ENCODE measurements around the gene UNG.
"Not testable (repeated sequence)": the region's sequence is repeated elsewhere in the genome, so short reads cannot be mapped to it uniquely, and the experiment has no call there.

The UNG gene

DNA sequence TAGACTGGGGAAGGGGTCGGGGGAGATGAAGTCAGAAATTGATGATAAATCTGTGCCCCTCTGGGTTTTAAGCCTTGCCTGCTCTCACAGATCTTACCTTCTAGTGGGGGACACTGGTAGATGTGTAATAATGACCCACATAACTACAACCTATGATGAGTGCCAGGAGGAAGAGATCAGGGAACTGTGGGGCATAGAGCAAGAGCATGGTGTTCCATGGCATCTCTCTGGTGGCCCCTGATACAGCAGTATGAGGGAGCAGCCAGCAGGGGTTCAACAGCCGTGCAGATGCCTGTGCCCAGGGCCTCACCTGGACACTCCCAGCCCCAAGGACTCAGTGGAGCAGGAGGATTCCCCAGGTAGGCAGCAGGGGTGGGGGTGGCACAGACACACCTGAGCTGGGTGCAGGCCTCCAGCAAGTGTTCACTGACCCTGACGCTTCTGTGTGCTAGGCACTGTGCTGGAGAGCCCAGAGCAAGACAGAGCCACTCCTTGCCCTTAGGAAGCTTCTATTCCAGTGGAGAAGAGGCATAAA lies 24.0 kb downstream of the UNG start:
- no peak for DNase-seq (ENCODE audit: low read depth)

DNA sequence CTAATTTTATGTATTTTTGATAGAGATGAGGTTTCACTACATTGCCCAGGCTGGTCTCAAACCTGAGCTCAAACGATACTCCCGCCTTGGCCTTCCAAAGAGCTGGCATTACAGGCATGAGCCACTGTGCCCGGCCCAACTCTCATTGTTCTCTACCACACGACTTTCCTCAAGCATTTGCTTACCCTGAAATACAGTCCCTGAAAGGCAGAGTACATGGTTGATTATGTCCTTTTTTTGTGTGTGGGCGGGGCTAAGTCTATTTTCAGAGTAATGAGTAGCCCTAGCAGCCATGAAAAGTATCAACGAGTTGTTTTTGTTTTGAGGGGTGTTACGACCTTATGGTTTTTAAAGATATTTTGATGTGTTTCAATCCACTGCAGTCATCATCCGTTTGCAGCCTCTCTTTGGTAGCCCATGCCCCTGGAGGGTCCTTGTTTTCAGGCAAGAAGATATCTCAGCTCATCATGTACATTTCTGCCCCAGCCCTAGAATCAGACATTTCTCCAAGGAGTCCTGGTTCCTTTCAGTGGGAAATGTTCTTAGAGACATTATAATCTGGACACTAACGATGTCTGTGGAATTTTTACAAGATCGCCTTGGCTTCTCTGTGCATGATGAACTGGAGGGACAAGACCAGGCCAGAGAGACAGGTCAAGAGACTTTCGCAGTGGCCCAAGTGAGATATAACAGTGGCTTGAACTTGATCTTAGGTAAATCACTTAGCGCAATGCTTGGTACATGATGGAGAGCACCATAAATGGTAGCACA lies 27.7 kb downstream of the UNG start:
- DNase-seq (ENCODE audit: low read depth) = no peak

DNA sequence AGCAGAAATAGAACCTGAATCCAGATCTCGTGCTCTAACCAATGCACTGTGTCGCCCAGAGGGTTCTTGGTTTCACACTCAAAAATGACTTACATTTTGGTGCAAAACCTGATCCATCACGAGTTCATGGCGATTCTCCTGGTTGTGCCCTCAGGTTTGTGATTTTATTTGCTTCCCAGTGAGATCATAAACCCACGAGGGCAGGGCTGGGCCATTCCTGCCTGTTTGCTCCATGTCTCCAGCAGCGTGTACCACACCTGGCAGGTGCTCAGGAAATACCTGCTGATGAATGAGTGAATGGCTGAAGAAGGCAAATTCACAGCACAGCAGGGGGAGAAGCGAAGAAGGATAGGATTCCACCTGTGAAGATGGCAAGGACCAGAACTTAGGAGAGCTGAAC lies 28.4 kb downstream of the UNG start:
- DNase-seq (ENCODE audit: low read depth) = no peak

DNA sequence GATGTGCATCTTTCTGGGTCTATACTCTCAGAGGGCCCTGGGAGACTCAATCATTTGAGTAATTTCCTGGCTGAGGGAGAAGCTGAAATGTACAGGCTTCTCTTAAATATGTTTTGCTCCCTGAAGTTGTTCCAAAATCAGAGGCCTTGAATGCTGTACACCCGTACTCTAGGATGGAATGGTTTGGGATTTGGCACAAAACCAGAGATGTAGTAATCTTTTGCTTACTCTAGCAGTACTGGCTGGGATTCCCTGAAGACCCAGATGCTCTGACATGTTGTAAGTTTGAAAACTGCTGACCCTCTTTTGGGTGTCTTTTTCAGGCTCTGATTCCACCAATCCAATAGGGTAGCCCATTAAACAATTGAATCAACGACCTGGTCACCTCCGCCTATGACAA lies 29.4 kb downstream of the UNG start:
- no peak for DNase-seq (ENCODE audit: low read depth)

DNA sequence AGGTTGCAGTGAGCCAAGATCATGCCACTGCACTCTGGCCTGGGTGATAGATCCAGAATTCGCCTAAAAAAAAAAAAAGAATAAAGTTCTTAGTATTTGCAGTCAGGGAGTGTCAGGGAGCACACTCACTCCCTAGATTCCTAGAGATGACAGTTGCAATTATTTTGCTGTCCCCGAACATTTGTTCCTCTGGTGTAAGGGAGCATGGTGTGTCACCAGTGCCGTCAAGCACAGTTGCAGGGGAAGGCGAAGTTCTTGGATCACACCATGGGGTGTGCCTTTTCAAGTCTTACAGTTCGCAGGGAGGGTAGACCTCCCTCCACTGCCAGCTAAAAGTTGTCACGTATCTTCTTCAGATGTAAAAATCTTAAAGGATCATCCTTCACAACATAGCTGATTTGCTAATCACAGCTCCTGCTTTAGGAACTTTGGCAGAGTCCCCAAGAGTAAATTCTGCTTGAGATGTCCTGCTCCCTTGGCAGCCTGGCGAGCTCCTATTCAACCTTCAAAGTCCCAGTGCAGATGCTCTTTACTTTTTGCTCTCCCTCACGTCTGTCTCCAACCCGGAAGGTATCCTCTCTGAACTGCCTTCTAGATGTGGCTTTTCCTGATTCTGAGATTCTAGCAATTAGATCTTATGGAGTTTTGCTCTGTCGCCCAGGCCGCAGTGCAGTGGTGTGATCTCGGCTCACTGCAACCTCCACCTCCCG lies 30.3 kb downstream of the UNG start:
- DNase-seq (ENCODE audit: low read depth) = no peak

DNA sequence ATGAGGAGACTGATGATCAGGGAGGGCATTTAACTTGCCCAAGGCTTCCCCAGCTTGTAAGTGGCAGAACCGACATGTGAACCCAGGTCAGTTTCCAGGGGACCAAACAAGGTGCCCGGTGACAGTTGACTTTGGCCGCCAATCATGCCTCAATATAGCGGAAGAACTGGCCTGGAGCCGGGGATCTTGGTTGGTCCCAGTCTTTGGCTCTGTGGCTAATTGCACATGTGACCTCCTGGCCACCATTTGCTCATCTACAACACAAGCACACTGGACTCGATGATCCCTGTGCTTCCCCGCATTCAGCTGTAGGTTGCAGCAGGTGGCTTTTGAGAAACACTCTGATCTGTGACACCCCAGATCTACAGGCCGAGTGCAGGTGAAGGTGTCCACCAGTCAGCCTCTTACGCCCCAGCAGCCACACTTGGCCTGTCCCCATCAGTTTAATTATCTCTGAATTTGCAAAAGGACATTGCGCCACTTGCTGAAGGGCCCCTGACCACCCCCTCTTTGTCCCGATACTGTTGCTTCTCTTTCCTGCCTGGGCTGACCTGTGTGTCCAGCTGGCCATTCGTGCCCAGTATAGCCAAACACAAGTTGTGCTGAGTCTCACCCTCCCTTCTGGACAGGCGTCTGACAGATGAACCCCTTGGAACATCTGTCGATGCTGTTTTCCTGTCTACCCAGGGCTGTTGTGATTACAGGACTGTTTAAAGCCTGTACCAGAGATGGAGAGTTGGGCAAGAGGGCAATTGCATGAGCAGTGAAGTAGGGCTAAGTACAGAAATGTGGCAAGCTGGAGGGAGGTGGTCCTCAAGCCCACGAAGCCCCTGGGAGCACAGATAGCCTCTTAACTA lies 33.1 kb downstream of the UNG start:
- DNase-seq (ENCODE audit: low read depth) = no peak

DNA sequence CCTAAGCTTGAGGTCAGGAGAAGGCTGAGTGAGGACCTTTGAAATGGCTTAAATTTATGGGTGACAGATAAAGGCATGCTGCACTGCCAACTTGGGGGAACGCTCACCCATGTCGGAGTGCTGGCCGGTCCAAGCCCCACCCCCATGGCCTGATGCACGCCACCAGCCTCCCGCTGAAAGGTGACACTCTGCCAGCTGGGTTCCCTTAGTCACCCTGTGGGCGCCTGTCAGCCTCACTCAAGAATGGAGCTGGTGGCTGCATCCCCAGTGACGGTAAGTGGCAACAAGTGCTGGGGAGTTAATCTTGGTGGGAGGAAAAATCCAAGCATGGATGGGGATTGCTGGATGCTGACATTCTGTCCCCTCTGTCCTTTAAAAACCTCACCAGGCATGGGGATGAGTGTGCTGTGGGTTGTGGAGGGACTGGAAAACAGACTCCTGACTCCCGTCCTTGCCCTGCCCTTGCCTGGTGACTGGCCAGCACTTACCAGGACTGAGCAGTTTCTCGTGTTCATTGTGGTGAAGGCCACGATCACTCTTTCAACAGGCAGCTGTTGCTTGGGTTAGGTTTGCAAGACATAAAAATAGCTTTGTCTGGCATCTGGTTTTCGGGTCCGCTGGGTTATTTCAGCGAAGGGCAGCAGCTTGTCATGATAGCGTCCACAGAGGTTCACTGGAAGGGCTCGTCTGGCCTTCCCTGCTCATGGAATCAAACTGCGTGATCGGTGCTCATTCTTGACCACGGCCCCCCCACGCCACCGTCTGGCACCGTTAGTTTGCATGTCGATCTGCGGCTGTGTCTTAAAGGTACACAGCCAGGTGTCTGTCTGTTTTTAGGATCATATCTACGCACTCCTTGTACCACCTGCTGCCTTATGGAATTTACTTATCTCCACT lies 34.0 kb downstream of the UNG start:
- no peak for DNase-seq (ENCODE audit: low read depth)

DNA sequence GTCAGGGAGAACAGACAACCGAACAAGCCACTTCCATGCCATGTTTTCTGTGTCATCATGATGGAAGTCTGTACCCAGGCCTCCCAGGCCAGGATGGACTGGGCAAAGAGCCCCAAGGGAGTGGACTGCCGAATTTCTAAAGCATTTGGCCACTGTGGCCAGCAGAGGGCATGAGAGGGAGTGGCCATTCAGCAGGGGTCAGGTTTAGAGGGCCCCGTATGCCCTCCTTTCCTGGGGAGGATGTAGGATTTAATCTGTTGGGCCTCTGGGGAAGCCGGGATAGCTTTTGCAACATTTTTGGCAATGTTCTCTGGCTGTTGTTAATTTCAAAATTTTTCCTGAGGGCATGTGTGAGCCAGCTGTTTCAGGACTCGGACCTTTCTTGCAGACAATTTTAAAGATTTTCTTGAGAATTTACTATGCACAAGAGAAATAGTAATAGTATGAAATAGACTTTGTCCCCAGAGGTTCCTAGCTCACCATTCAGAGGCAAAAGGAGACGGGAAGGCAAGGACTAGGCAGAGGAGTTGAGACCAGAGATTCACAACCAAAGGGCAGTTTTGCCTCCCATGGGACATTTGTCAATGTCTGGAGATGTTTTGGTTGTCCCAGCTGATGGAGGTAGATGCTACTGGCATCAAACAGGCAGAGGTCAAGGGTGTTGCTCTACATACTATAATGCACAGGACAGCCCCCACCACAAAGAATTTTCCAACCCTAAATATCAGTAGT lies 37.0 kb downstream of the UNG start:
- no peak for DNase-seq (ENCODE audit: low read depth)

DNA sequence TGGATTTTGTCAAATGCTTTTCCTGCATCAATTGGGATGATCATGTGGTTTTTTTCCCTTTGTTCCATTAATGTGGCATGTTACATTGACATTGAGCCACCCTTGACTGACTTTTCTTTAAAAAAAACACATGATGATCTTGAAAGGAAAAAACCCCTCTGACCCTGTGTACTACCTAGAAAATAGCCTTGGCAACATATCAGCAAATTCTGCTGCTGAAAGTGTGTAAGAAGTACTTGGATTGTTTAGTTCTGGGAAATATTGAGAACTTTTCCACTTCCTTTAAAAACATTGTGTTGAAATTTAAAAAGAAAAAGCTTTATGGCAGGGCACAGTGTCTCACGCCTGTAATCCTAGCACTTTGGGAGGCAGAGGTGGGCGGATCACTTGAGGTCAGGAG lies 39.7 kb downstream of the UNG start:
- no peak for DNase-seq (ENCODE audit: low read depth)

DNA sequence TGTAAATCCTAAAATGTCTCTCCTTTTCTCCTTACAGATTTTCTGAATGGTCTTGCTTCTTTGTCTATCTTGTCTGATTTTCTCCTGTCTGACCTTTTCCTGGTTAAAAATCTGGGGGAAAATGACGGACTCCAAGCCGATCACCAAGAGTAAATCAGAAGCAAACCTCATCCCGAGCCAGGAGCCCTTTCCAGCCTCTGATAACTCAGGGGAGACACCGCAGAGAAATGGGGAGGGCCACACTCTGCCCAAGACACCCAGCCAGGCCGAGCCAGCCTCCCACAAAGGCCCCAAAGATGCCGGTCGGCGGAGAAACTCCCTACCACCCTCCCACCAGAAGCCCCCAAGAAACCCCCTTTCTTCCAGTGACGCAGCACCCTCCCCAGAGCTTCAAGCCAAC lies 42.0 kb downstream of the UNG start:
- DNase-seq (ENCODE audit: low read depth) = no peak

DNA sequence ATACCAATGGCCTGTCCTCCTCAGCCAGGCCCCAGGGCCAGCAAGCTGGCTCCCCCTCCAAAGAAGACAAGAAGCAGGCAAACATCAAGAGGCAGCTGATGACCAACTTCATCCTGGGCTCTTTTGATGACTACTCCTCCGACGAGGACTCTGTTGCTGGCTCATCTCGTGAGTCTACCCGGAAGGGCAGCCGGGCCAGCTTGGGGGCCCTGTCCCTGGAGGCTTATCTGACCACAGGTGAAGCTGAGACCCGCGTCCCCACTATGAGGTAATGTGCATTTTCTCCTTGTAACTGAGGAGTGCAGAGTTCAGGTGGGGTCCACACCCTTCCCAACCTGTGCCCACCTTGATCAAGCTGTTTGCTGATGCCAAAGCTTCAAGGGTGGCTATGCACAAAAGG lies 42.4 kb downstream of the UNG start:
- DNase-seq (ENCODE audit: low read depth) = no peak

DNA sequence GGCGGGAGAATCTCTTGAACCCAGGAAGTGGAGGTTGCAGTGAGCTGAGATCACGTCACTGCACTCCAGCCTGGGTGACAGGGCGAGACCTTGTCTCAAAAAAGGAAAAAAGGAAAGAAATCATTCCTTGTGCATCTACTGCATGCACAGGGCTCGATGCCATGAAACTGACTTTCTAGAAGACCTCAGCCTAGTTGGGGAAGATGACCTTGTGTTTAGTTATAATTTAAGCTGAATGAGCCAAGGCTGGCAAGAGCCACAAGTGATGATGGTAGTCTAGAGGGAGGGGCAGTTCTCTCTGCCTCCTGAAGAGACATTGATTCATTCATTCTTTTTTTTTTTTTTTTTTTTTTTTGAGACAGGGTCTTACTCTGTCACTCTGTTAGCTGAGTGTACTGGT lies 43.2 kb downstream of the UNG start:
- DNase-seq (ENCODE audit: low read depth) = no peak

DNA sequence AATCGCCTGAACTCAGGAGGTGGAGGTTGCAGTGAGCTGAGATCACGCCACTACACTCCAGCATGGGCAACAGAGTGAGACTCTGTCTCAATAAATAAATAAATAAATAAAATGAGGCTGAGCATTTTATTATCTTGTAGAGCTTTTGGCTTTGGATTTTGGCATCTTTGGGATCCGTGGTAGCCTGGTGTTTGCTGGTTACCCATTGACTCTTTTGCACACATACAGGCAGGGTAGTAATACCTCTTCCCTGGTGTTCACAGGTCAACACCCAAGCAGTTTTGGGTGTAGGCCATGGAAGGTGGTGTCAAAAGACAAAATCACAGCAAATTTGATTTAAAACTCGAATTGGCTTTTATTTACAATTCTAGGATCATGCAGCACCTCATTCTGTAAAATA lies 46.8 kb downstream of the UNG start:
- DNase-seq (ENCODE audit: low read depth) = no peak

DNA sequence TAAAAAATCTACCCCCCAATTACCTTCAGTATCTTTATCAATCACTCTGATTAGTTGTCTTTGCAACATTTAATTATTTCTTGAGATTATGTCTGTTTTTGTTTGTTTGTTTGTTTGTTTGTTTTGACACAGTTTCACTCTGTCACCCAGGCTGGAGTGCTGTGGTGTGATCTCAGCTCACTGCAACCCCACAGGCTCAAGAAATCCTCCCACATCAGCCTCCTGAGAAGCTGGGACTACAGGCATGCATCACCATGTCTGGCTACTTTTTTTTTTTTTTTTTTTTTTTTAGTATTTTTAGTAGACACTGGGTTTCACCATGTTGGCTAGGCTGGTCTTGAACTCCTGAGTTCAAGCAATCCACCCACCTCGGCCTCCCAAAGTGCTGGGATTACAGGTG lies 49.7 kb downstream of the UNG start:
- not testable (repeated sequence) for DNase-seq (ENCODE audit: low read depth)

DNA sequence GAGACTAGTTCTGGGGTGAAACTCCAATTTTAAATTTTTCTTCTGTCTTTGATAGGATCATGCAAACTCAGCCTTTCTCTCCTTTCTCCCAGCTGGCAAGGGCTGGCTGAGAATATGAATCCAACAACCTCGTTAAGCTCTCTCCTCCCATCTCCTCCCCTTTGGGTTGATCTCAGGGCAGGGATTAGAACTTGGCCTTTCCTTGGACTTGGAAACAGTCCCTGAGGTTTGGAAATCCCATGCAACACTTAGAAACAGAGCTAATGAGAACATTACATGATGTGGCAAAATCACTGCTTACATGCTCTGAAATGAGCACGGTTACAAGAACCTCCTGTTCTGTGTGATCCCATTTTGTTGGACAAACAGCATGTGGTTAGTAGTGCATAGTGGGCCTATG lies 50.6 kb downstream of the UNG start:
- no peak for DNase-seq (ENCODE audit: low read depth)

DNA sequence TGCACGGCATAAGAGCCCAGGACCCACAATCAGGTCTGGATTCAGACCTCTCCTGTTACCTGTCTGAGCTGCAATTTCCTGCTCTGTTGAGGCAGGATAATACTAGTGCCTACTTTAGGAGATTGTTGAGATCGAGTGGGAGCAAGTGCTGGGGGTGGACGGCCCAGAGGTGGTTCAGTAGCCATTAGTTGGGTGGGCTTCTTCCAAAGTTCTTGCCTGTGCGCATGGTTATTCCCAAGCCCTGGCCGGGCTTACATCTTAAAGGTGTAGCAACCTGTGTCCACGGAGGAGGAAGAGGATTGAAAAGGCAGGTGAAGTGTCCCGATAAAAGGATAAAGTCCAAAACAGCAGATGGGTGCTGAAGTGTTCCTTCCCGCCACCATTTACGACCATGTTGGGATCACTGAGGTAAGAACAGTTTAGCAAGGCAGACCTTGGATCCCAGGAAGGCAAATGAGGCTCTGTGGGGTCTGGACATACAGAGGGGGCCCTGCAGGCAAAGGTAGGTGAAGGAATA lies 52.8 kb downstream of the UNG start:
- no peak for DNase-seq (ENCODE audit: low read depth)

DNA sequence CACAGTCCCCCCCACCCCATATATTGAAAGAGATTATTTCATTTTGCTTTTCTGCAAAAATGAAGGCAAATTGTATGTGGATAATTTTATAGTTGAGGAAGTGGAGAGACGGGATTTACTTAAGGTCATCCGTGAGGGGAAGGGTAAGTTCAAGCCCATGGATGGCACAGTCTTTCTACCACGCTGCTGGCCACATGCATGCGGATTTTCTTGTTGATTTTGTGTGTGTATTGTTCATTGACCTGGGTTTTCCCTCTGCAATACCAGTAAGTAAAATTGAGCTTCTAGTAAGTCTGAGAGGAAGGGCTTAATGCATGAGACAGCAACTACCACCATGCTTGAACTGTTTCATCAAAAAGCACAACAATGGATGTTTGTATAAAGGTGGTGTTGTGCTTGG lies 54.1 kb downstream of the UNG start:
- DNase-seq (ENCODE audit: low read depth) = no peak

DNA sequence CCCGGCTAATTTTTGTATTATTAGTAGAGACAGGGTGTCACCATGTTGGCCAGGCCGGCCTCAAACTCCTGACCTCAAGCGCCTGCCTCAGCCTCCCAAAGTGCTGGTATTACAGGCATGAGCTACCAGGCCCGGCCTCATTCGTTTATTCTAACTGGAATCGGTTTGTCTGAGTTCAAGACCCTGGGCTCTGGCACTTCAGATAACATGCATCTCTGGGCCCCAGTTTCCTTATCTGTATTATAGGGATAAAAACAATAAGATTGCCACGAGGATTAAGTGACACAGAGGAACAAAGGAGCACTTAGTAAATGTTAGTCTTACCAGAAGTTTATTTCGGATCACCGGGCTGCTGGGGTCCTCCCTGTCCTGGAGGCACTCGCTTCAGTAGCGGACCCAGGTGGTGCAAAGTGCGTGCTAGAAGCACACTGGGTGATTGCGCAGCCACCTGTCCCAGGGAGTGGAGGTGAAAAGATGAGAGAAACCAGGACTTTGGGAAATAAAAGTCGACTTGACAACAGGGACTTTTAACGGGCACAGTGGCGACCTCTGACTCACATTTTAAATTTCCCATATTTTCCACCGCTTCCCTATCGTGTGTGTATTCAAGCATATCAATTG lies 56.5 kb downstream of the UNG start:
- no peak for DNase-seq (ENCODE audit: low read depth)

DNA sequence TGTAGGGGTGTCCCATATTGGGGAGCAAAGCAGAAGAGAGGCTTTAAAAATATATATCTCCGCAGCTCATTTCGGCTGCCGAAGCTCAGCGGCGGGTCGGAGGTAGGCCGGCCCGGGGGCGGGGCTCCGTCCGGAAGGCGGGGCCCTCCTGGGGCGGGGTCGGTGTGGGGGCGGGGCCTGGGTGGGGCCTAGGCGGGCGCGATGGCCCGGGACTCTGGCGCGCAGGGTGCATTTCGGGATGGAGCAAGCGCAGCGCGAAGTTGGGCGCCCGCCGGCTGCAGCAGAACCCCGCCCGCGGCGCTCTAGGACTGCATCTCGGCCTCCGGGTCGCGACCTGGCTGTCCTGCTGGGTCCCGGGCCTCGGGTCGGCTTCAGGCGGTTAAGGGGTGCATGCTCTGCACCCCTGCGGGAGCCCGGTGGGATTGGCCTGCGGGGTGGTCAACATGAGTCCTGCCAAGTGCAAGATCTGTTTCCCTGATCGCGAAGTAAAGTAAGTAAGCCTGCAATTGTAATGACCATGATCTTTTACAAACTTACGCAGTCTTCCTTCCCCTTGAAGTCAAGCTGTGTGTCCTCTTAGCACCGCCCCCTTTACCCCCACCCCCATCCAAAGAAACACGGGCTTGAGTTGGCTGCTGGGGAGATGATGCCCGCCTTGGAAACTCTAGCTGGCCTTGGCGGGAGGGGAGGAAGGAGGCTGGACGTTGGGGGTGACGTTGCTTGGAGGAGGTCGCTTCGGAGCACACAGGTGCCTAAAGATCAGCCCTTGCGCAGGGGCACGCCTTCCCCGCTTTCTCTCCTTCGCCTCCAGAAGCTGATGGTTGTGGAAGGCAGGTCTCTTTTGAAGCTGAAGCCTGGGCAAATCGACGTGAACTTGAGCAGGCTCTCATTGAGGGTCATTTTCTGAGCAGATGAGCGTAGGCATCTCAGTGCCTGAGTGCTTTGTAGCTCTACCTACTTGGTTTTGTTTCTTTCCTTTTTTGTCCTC lies 57.3 kb downstream of the UNG start:
- peak; percentile 74 for DNase-seq (ENCODE audit: low read depth)
